ENCODE data around the gene NAT8.
"Not testable (repeated sequence)": the region's sequence is repeated elsewhere in the genome, so short reads cannot be mapped to it uniquely, and the experiment has no call there.

The NAT8 gene

GRCh38 chr2:73642338-73643018, at the start of gene NAT8:
TSS of gene NAT8 (minus strand) at chr2:73642422. CDS start at chr2:73641628, 794 bp downstream.
- no peak for DNase-seq (ENCODE audit: low read depth)
- TF ChIP-seq CTCF (IDR thresholded peaks at IDR 0.05; ENCODE audit: control insufficient read depth, extremely low read depth, insufficient read depth): no peak
- no peak within 1 kb of the TSS for H3K4me3 ChIP-seq (ENCODE audit: low read depth, low read length)

GRCh38 chr2:73690372-73691088, 48.3 kb upstream of the NAT8 start:
- H3K4me3 ChIP-seq (ENCODE audit: low read depth, low read length); DNase-seq (ENCODE audit: low read depth): not testable (repeated sequence)
- TF ChIP-seq CTCF (IDR thresholded peaks at IDR 0.05; ENCODE audit: control insufficient read depth, extremely low read depth, insufficient read depth): peak; percentile 30; the same call in 1 of the 2 replicates

GRCh38 chr2:73688494-73688893, 46.3 kb upstream of the NAT8 start:
- DNase-seq (ENCODE audit: low read depth); H3K4me3 ChIP-seq (ENCODE audit: low read depth, low read length): not testable (repeated sequence)

GRCh38 chr2:73685764-73686438, 43.7 kb upstream of the NAT8 start:
- H3K4me3 ChIP-seq (ENCODE audit: low read depth, low read length): no peak overlapping the region
- no peak for TF ChIP-seq CTCF (IDR thresholded peaks at IDR 0.05; ENCODE audit: control insufficient read depth, extremely low read depth, insufficient read depth)
- no peak for DNase-seq (ENCODE audit: low read depth)

- not testable (repeated sequence) for H3K4me3 ChIP-seq (ENCODE audit: low read depth, low read length); DNase-seq (ENCODE audit: low read depth)
Observed at GRCh38 chr2:73684905-73685304, 42.7 kb upstream of the NAT8 start.

- not testable (repeated sequence) for DNase-seq (ENCODE audit: low read depth); H3K4me3 ChIP-seq (ENCODE audit: low read depth, low read length)
Observed at GRCh38 chr2:73684325-73684724, 42.1 kb upstream of the NAT8 start.

- H3K4me3 ChIP-seq (ENCODE audit: low read depth, low read length); DNase-seq (ENCODE audit: low read depth): not testable (repeated sequence)
- peak; percentile 42 for TF ChIP-seq CTCF (IDR thresholded peaks at IDR 0.05; ENCODE audit: control insufficient read depth, extremely low read depth, insufficient read depth)
Observed at GRCh38 chr2:73679951-73680571, 37.8 kb upstream of the NAT8 start.

- not testable (repeated sequence) for H3K4me3 ChIP-seq (ENCODE audit: low read depth, low read length); DNase-seq (ENCODE audit: low read depth)
Observed at GRCh38 chr2:73679237-73679636, 37.0 kb upstream of the NAT8 start.

GRCh38 chr2:73678008-73678407, 35.8 kb upstream of the NAT8 start:
- not testable (repeated sequence) for H3K4me3 ChIP-seq (ENCODE audit: low read depth, low read length); DNase-seq (ENCODE audit: low read depth)

- H3K4me3 ChIP-seq (ENCODE audit: low read depth, low read length); DNase-seq (ENCODE audit: low read depth): not testable (repeated sequence)
Observed at GRCh38 chr2:73676211-73676610, 34.0 kb upstream of the NAT8 start.

- DNase-seq (ENCODE audit: low read depth); H3K4me3 ChIP-seq (ENCODE audit: low read depth, low read length): not testable (repeated sequence)
Observed at GRCh38 chr2:73674696-73675157, 32.5 kb upstream of the NAT8 start.

- DNase-seq (ENCODE audit: low read depth); H3K4me3 ChIP-seq (ENCODE audit: low read depth, low read length): not testable (repeated sequence)
Observed at GRCh38 chr2:73669976-73670375, 27.8 kb upstream of the NAT8 start.

- not testable (repeated sequence) for DNase-seq (ENCODE audit: low read depth); H3K4me3 ChIP-seq (ENCODE audit: low read depth, low read length)
Observed at GRCh38 chr2:73667239-73667638, 25.0 kb upstream of the NAT8 start.
